CD4-positive, alpha-beta T cell treated with Interleukin-2 at 100 ng/mL for 4 hours (primary cell): Measurements from ENCODE around the gene GAK.
"Not testable (repeated sequence)": the region's sequence is repeated elsewhere in the genome, so short reads cannot be mapped to it uniquely, and the experiment has no call there.

Source experiments
- DNase-seq: peaks from one replicate; pipeline ENCODE4 v3.0.0-alpha.2; 2020; ENCODE audit warnings: low spot score

GAK gene

GRCh38 chr4:952881-953573 is 20.9 kb upstream of the GAK start:
- no peak for DNase-seq

- DNase-seq = no peak
Observed at GRCh38 chr4:951594-952468, 19.7 kb upstream of the GAK start.

- DNase-seq = no peak
Observed at GRCh38 chr4:951186-951585, 19.1 kb upstream of the GAK start.

- no peak for DNase-seq
Observed at GRCh38 chr4:950136-951020, 18.3 kb upstream of the GAK start.

- DNase-seq = no peak
Observed at GRCh38 chr4:949656-950055, 17.5 kb upstream of the GAK start.

GRCh38 chr4:948936-949300 is 16.8 kb upstream of the GAK start:
- no peak for DNase-seq

- DNase-seq = no peak
Observed at GRCh38 chr4:948101-948935, 16.2 kb upstream of the GAK start.

- no peak for DNase-seq
Observed at GRCh38 chr4:947491-947971, 15.4 kb upstream of the GAK start.

GRCh38 chr4:946517-947471 is 14.7 kb upstream of the GAK start:
- DNase-seq = no peak

- no peak for DNase-seq
Observed at GRCh38 chr4:946103-946450, 14.0 kb upstream of the GAK start.

GRCh38 chr4:945274-946102 is 13.4 kb upstream of the GAK start:
- DNase-seq = no peak

- not testable (repeated sequence) for DNase-seq
Observed at GRCh38 chr4:939508-939907, 7.4 kb upstream of the GAK start.

- DNase-seq = no peak
Observed at GRCh38 chr4:932713-933070, 576 bp upstream of the GAK start.

GRCh38 chr4:931194-931959 is 739 bp downstream of the GAK start:
- no peak for DNase-seq

GRCh38 chr4:930827-931193 is 1.3 kb downstream of the GAK start:
- no peak for DNase-seq

GRCh38 chr4:930028-930551 is 2.0 kb downstream of the GAK start:
- peak; percentile 21 for DNase-seq

- DNase-seq = no peak
Observed at GRCh38 chr4:929096-929765, 2.9 kb downstream of the GAK start.

- not testable (repeated sequence) for DNase-seq
Observed at GRCh38 chr4:927566-927965, 4.5 kb downstream of the GAK start.
